HCT116 (cell line): ENCODE measurements around the gene BBS12. TPM values are rescaled to one million over a fixed set of nuclear protein-coding genes. Genes with fewer than 3 reads are reported as not detected.

Source experiments
- ATAC-seq: fragments of 200-7000 bp; cut with Tn5 transposase; 2 replicates; pipeline ENCODE4 v1.9.1; 2020; ENCODE audit warnings: mild to moderate bottlenecking, moderate library complexity
- BruUV-seq: library from RNA; stranded (reverse); fragments of 400-500 nt; replicated peaks from 2 replicates; lab custom pipeline; 2021; lab: Mats Ljungman, UMichigan
- CTCF ChIA-PET: fragments of 300-600 bp; sonication (Branson Sonifier 250); formaldehyde crosslinking; loops from one replicate; lab custom pipeline; 2021; ENCODE audit warnings: antibody characterized with exemption; lab: Charles Lee
- POLR2A ChIA-PET: fragments of 300-600, 350-600 bp; sonication (Branson Sonifier 250); formaldehyde crosslinking; loops from one replicate; lab custom pipeline; 2021; ENCODE audit warnings: antibody characterized with exemption; lab: Charles Lee
- RAD21 ChIA-PET, 2 experiments: fragments of 300-600 bp; sonication (Branson Sonifier 250); formaldehyde crosslinking; loops; one replicate each; lab custom pipeline; 2023; ENCODE audit warnings: low total read pairs in 2 of 2; ENCODE audit not compliant: uncharacterized antibody in 2 of 2, unreplicated experiment in 2 of 2, low non-redundant PET in 1 of 2; lab: Charles Lee
- DNase-seq: peaks from one replicate; pipeline ENCODE4 v3.0.0-alpha.2; 2010; ENCODE audit warnings: low read depth, low spot score
- H2AFZ ChIP-seq: fragments of 200-600 bp; shearing (Covaris generic), sonication (generic); 2 replicates; pipeline ENCODE4 v1.6.1; 2017; ENCODE audit warnings: low read depth, mixed run types, mixed read lengths, antibody characterized with exemption, low read length; ENCODE audit not compliant: poor library complexity, severe bottlenecking
- H3K27ac ChIP-seq: 2 replicates; pipeline ENCODE4 v1.5.1; 2012; ENCODE audit warnings: low read depth, low read length
- H3K27me3 ChIP-seq: fragments of 200-600 bp; sonication (generic); 2 replicates; pipeline ENCODE4 v1.6.1; 2016; ENCODE audit warnings: mixed run types, low read length, mixed read lengths; ENCODE audit not compliant: insufficient read depth
- H3K36me3 ChIP-seq, 2 experiments: fragments of 200-500 bp in 1 of 2; fragments of 200-600 bp in 1 of 2; sonication (Bioruptor generic) in 1 of 2; sonication (generic) in 1 of 2; 2 replicates each; pipeline versions ENCODE4 v1.5.1 to v1.6.1; 2014 to 2016; ENCODE audit warnings: low read length in 2 of 2, inconsistent platforms in 1 of 2, mixed read lengths in 1 of 2, mixed run types in 1 of 2; ENCODE audit not compliant: insufficient read depth in 2 of 2, control insufficient read depth in 1 of 2
- H3K4me1 ChIP-seq, 2 experiments: fragments of 200-600 bp in 1 of 2; sonication (generic) in 1 of 2; 2 replicates each; pipeline versions ENCODE4 v1.5.1 to v1.6.1; 2012 to 2017; ENCODE audit warnings: low read length in 2 of 2, inconsistent platforms in 1 of 2, mild to moderate bottlenecking in 1 of 2, mixed read lengths in 1 of 2, mixed run types in 1 of 2, moderate library complexity in 1 of 2; ENCODE audit not compliant: insufficient read depth in 2 of 2, control insufficient read depth in 1 of 2
- H3K4me2 ChIP-seq: fragments of 200-600 bp; sonication (generic); 2 replicates; pipeline ENCODE4 v1.6.1; 2017; ENCODE audit warnings: mixed run types, low read length, mixed read lengths
- H3K4me3 ChIP-seq, 2 experiments: fragments of 200-600 bp in 1 of 2; sonication (generic) in 1 of 2; replicated peaks in 1 of 2; 2 replicates each; pipeline ENCODE4 v1.5.1; 2011 to 2016; ENCODE audit warnings: low read length in 2 of 2, control low read depth in 1 of 2, low read depth in 1 of 2, mild to moderate bottlenecking in 1 of 2, mixed read lengths in 1 of 2, mixed run types in 1 of 2
- H3K79me2 ChIP-seq: fragments of 200-600 bp; sonication (generic); 2 replicates; pipeline ENCODE4 v1.6.1; 2017; ENCODE audit warnings: mild to moderate bottlenecking, mixed run types, low read length, moderate library complexity, mixed read lengths; ENCODE audit not compliant: insufficient read depth
- H3K9ac ChIP-seq: fragments of 200-600 bp; sonication (generic); 2 replicates; pipeline ENCODE4 v1.6.1; 2016; ENCODE audit warnings: low read length, mixed read lengths
- H3K9me2 ChIP-seq: fragments of 200-600 bp; sonication (generic), shearing (Covaris generic); 2 replicates; pipeline ENCODE4 v1.6.1; 2017; ENCODE audit warnings: mixed run types, mild to moderate bottlenecking, moderate library complexity; ENCODE audit not compliant: insufficient read depth
- H3K9me3 ChIP-seq, 2 experiments: fragments of 200-500 bp in 1 of 2; fragments of 200-600 bp in 1 of 2; sonication (Bioruptor generic) in 1 of 2; sonication (generic) in 1 of 2; 2 replicates each; pipeline ENCODE4 v1.6.1; 2014 to 2017; ENCODE audit warnings: low read length in 2 of 2, mixed read lengths in 2 of 2, inconsistent platforms in 1 of 2, low read depth in 1 of 2, mild to moderate bottlenecking in 1 of 2, mixed run types in 1 of 2, moderate library complexity in 1 of 2; ENCODE audit not compliant: control insufficient read depth in 1 of 2, insufficient read depth in 1 of 2
- H4K20me1 ChIP-seq: fragments of 200-600 bp; sonication (generic), shearing (Covaris generic); 2 replicates; pipeline ENCODE4 v1.6.1; 2017; ENCODE audit warnings: mixed run types, mild to moderate bottlenecking, moderate library complexity; ENCODE audit not compliant: insufficient read depth
- CEBPB ChIP-seq: IDR thresholded peaks from 2 replicates; pipeline ENCODE4 v1.6.1; 2012; ENCODE audit warnings: low read depth
- EGR1 ChIP-seq: IDR thresholded peaks from 2 replicates; pipeline ENCODE4 v1.6.1; 2012; ENCODE audit warnings: low read depth
- ELF1 ChIP-seq: IDR thresholded peaks from 2 replicates; pipeline ENCODE4 v1.6.1; 2012; ENCODE audit warnings: low read depth, borderline replicate concordance
- EZH2 ChIP-seq: fragments of 200-600 bp; sonication (generic); IDR thresholded peaks from 2 replicates; pipeline ENCODE4 v1.6.1; 2017; ENCODE audit warnings: antibody characterized with exemption, mixed run types
- EZH2phosphoT487 ChIP-seq: fragments of 200-600 bp; IDR thresholded peaks from 2 replicates; pipeline ENCODE4 v1.6.1; 2018; ENCODE audit warnings: antibody characterized with exemption, borderline replicate concordance
- FOSL1 ChIP-seq: IDR thresholded peaks from 2 replicates; pipeline ENCODE4 v1.6.1; 2012; ENCODE audit warnings: low read depth
- JUND ChIP-seq: IDR thresholded peaks from 2 replicates; pipeline ENCODE4 v1.6.1; 2012
- RAD21 ChIP-seq: IDR thresholded peaks from 2 replicates; pipeline ENCODE4 v1.6.1; 2012; ENCODE audit warnings: low read depth, mild to moderate bottlenecking
- SP1 ChIP-seq: IDR thresholded peaks from 2 replicates; pipeline ENCODE4 v1.6.1; 2012; ENCODE audit warnings: low read depth
- YY1 ChIP-seq: IDR thresholded peaks from 2 replicates; pipeline ENCODE4 v1.6.1; 2011; ENCODE audit warnings: low read length, low read depth, moderate library complexity, mild to moderate bottlenecking; ENCODE audit not compliant: insufficient replicate concordance; ENCODE audit errors: extremely low read depth
- ZFX ChIP-seq: fragments of 450-650 bp; IDR thresholded peaks from 2 replicates; pipeline ENCODE4 v1.6.1; 2017
- ZNF274 ChIP-seq: fragments of 200-500 bp; sonication (Bioruptor generic); IDR thresholded peaks from 2 replicates; pipeline ENCODE4 v1.6.1; 2014; ENCODE audit warnings: mild to moderate bottlenecking, low read depth, low read length, inconsistent platforms
- intact Hi-C: fragments of 100-400 bp; cut with micrococcal nuclease; formaldehyde crosslinking; loops from 2 replicates; pipeline ENCODE4 v1.10.0; 2022
- total RNA-seq: library from RNA; stranded (reverse); gene quantifications from one replicate; pipeline ENCODE4 v1.2.1, GENCODE V29; 2021; ENCODE audit not compliant: unreplicated experiment
- TF ChIP-seq, protein P1 (sequence below): IDR thresholded peaks from 2 replicates; pipeline ENCODE4 v1.6.1; 2012
- TF ChIP-seq, protein P2 (sequence below): IDR thresholded peaks from 2 replicates; pipeline ENCODE4 v1.6.1; 2011; ENCODE audit warnings: mild to moderate bottlenecking, low read length, moderate library complexity; ENCODE audit not compliant: insufficient replicate concordance; ENCODE audit errors: extremely low read depth
- TF ChIP-seq, protein P3 (sequence below), 3 experiments: fragments of 200-600 bp in 1 of 3; sonication (generic) in 1 of 3; IDR thresholded peaks in 2 of 3; conservative IDR thresholded peaks in 1 of 3; 2 replicates each; pipeline ENCODE4 v1.5.1; 2012 to 2017; ENCODE audit warnings: low read depth in 2 of 3, low read length in 2 of 3, antibody characterized with exemption in 1 of 3, borderline replicate concordance in 1 of 3, control low read depth in 1 of 3, mild to moderate bottlenecking in 1 of 3, mixed read lengths in 1 of 3, mixed run types in 1 of 3, moderate library complexity in 1 of 3; ENCODE audit not compliant: insufficient read depth in 1 of 3

BBS12 gene
- total RNA-seq, 1 experiment from 2014 or later: 2.1 TPM

DNA sequence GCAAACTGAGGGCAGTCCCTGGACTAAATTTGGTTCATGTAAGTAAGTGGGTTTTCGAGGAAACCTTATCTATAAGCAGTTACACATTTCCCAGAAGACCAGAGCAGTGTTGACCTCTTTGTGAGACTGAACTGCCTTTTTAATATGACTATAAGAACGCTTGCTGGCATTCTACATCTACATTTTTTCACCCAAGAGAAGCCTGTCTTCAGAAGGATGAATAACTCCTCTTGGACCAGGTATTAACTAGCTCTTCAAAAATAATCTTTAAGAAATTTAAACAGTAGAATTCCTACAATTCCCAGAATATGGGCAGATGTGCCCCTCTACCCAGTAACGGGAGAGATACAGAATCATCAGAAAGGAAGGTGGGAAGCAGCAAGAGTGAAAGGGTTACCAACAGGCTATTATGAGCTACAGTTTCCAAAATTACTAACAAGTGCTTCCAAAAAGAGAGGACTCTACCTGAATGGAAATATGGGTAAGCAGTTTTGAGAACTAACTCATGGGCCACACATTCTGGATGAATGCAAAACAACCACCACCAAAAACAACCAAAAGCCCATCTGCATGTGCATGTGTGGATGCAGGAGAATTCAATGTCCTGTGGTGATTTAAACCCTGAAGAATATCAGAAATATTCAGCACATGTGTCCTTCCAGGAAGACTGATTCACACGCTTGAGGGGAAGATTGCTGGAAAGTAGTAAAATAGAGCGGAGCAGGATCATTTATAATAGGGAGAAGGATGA is 17.4 kb downstream of the BBS12 start (continued):
- TF ChIP-seq ZFX (no peak), SP1 (no peak), RAD21 (no peak), JUND (no peak), ELF1 (no peak), EZH2 (no peak), EGR1 (no peak), CEBPB (no peak), YY1 (no peak)
- TF ChIP-seq, protein P1, sequence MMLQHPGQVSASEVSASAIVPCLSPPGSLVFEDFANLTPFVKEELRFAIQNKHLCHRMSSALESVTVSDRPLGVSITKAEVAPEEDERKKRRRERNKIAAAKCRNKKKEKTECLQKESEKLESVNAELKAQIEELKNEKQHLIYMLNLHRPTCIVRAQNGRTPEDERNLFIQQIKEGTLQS: no peak
- TF ChIP-seq, protein P2, sequence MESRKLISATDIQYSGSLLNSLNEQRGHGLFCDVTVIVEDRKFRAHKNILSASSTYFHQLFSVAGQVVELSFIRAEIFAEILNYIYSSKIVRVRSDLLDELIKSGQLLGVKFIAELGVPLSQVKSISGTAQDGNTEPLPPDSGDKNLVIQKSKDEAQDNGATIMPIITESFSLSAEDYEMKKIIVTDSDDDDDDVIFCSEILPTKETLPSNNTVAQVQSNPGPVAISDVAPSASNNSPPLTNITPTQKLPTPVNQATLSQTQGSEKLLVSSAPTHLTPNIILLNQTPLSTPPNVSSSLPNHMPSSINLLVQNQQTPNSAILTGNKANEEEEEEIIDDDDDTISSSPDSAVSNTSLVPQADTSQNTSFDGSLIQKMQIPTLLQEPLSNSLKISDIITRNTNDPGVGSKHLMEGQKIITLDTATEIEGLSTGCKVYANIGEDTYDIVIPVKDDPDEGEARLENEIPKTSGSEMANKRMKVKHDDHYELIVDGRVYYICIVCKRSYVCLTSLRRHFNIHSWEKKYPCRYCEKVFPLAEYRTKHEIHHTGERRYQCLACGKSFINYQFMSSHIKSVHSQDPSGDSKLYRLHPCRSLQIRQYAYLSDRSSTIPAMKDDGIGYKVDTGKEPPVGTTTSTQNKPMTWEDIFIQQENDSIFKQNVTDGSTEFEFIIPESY: no peak

DNA sequence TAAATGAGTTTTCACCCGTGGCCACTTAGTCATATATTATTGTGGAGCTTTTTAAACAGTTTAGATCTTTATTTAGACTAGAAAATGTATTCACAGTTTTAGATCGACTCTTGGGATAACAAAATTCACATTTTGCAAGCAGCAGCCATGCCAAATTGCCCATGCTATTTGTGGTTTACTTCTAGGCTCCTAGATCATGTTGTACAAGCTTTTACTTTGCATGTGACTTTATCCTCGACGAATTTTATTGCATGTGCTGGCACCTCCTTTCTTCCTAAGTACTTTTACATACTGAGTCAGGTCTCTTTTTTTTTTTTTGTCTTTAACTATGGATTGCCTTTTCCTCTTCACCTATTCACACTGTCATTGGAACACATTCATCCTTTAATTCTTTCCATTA is 23.2 kb downstream of the BBS12 start:
- POLR2A ChIA-PET: no interaction called here
- no peak for DNase-seq

More for the DNA sequence above, 23.2 kb downstream of the BBS12 start:
- no peak overlapping the region for H3K4me3 ChIP-seq
- no peaks in the 10 kb centered on the region for H4K20me1 ChIP-seq
- no peak overlapping the region for H3K9ac ChIP-seq
- no peaks in the 10 kb centered on the region for H3K27me3 ChIP-seq
- ATAC-seq: no peak
- TF ChIP-seq, protein P1: no peak
- TF ChIP-seq EZH2phosphoT487 (no peak), ZNF274 (no peak), FOSL1 (no peak), JUND (no peak)
- TF ChIP-seq, protein P3, sequence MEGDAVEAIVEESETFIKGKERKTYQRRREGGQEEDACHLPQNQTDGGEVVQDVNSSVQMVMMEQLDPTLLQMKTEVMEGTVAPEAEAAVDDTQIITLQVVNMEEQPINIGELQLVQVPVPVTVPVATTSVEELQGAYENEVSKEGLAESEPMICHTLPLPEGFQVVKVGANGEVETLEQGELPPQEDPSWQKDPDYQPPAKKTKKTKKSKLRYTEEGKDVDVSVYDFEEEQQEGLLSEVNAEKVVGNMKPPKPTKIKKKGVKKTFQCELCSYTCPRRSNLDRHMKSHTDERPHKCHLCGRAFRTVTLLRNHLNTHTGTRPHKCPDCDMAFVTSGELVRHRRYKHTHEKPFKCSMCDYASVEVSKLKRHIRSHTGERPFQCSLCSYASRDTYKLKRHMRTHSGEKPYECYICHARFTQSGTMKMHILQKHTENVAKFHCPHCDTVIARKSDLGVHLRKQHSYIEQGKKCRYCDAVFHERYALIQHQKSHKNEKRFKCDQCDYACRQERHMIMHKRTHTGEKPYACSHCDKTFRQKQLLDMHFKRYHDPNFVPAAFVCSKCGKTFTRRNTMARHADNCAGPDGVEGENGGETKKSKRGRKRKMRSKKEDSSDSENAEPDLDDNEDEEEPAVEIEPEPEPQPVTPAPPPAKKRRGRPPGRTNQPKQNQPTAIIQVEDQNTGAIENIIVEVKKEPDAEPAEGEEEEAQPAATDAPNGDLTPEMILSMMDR (IDR thresholded peaks at IDR 0.05 in 2 of 3, conservative IDR thresholded peaks at IDR 0.05 in 1 of 3; ENCODE audit: borderline replicate concordance in 1 of 3, insufficient read depth in 1 of 3, low read depth in 2 of 3, low read length in 2 of 3): no peak
- ChIA-PET RAD21 (no interaction called here), CTCF (no interaction called here)
- H3K9me3 ChIP-seq: no peaks in the 10 kb centered on the region
- no peak overlapping the region for H3K27ac ChIP-seq
- H3K36me3 ChIP-seq: no peaks in the 10 kb centered on the region
- H3K4me1 ChIP-seq: peaks cover 0 to 5% of the 10 kb centered on the region in 2 experiments; a peak in 2 of 4 replicates
- H3K9me2 ChIP-seq: no peaks in the 10 kb centered on the region
- H2AFZ ChIP-seq: no peak overlapping the region
- intact Hi-C loops: loop anchor here (5.0 kb wide), 1 partner anchor 342 kb away; no protein-coding TSS in a partner anchor
- H3K79me2 ChIP-seq: no peaks in the 10 kb centered on the region
- no peak overlapping the region for H3K4me2 ChIP-seq
- BruUV-seq: no TSS peak
